ENCODE results near the gene SORBS1. TPM values are rescaled to one million over a fixed set of nuclear protein-coding genes. Genes with fewer than 3 reads are reported as not detected.

The SORBS1 gene
- total and polyA plus RNA-seq, 2 of the 13 experiments (the other 11 are each of a cell fraction or from before 2014, with no cell fraction given), result 16.8 to 39.8 TPM

DNA sequence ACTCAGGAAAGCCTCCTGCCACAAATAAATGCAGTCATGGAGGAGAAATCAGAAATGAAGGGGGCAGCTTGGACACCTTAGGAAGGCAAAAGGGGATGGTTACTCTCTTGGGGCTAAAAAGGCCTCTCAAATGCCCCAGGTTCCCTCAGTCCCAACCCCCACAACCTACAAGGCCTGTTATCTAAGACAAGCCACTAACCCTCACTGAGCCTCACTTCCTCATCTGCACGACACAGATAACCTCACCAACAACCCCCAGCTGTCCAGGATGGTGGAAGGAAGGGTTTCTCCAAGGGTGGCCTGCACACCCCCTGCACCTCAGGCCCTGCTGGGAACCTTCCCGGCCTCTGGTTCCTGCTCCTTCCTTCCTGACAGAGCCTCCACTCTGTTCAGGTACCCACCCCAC is 29.2 kb downstream of the SORBS1 start:
- WGBS (ENCODE audit: low lambda C conversion rate), result 75% methylated on average over 1 of the region's 2 CpGs
- Histone ChIP-seq H3K4me3 (replicated peaks in 1 of 3; ENCODE audit: insufficient read depth in 1 of 3, low read depth in 2 of 3, low read length in 3 of 3) (no peak overlapping the region), H3K9me3 (ENCODE audit: low read length) (no peaks in the 10 kb centered on the region), H3K36me3 (replicated peaks in 1 of 2; ENCODE audit: control insufficient read depth in 1 of 2, insufficient read depth in 2 of 2, low read length in 2 of 2) (peaks cover 0 to 1% of the 10 kb centered on the region in 2 experiments; a peak in 1 of 5 replicates), H3K79me2 (ENCODE audit: insufficient read depth, low read length) (peaks cover 81% of the 10 kb centered on the region), H3K4me2 (ENCODE audit: low read depth, low read length) (no peak overlapping the region), H3K4me1 (ENCODE audit: insufficient read depth, low read length) (peaks cover 77% of the 10 kb centered on the region), H3K27me3 (ENCODE audit: control insufficient read depth in 1 of 2, insufficient read depth in 2 of 2, low read length in 2 of 2) (no peaks in the 10 kb centered on the region), H3K9ac (ENCODE audit: insufficient read depth, low read depth, low read length) (no peak overlapping the region), H3K27ac (ENCODE audit: extremely low read length, insufficient read depth, low read length) (no peak overlapping the region), H2AFZ (ENCODE audit: low read length) (no peak overlapping the region), H4K20me1 (ENCODE audit: insufficient read depth, low read length) (no peaks in the 10 kb centered on the region)
- DNase-seq (ENCODE audit: low spot score) (no peak), FAIRE-seq (no peak), ATAC-seq (no peak)
- BruUV-seq (replicated peaks), result no TSS peak
- POLR2A ChIA-PET, result no interaction called here
- TF ChIP-seq ZSCAN29 (CRISPR knock-in tag; conservative IDR thresholded peaks at IDR 0.05) (no peak), HNRNPH1 (optimal IDR thresholded peaks at IDR 0.05; ENCODE audit: low read depth, low read length) (no peak), HOXA3 (CRISPR knock-in tag; IDR thresholded peaks at IDR 0.05) (no peak), HINFP (CRISPR knock-in tag; IDR thresholded peaks at IDR 0.05; ENCODE audit: low read depth) (no peak), FOSL2 (CRISPR knock-in tag; IDR thresholded peaks at IDR 0.05) (no peak), RNF2 (conservative IDR thresholded peaks at IDR 0.05; ENCODE audit: low read depth) (no peak), MXD3 (CRISPR knock-in tag; IDR thresholded peaks at IDR 0.05) (no peak), REL (CRISPR knock-in tag; conservative IDR thresholded peaks at IDR 0.05) (no peak), ZNF18 (CRISPR knock-in tag; IDR thresholded peaks at IDR 0.05; ENCODE audit: insufficient replicate concordance) (no peak), ZNF260 (CRISPR knock-in tag; IDR thresholded peaks at IDR 0.05; ENCODE audit: borderline replicate concordance, low read depth) (no peak), ZNF224 (CRISPR knock-in tag; IDR thresholded peaks at IDR 0.05) (no peak), KMT2A (CRISPR knock-in tag; IDR thresholded peaks at IDR 0.05) (no peak), MED1 (CRISPR knock-in tag; IDR thresholded peaks at IDR 0.05) (no peak), CEBPG (CRISPR knock-in tag; IDR thresholded peaks at IDR 0.05) (no peak), PREB (CRISPR knock-in tag; IDR thresholded peaks at IDR 0.05) (no peak), ZSCAN9 (CRISPR knock-in tag; IDR thresholded peaks at IDR 0.05; ENCODE audit: borderline replicate concordance) (no peak)
- CTCF ChIA-PET (ENCODE audit: low intra/inter-chr PET ratio, low total read pairs), result no interaction called here
- in situ Hi-C loops (cut with HindIII; ENCODE audit: extremely low pct_ligation_motif_present, low pct_unique_long_range_greater_than_20kb), result no loop called here
- intact Hi-C loops (cut with micrococcal nuclease; ENCODE audit: unreplicated experiment), result no loop called here
